Astrocyte of the cerebellum (primary cell): ENCODE data around the gene PNPLA7.
A peak's percentile ranks its signal among the peaks of the same experiment; 100 is the strongest.

Experiments used
- DNase-seq: peaks from one replicate; pipeline ENCODE4 v3.0.0-alpha.2; 2011; ENCODE audit warnings: low read depth
- H3K4me3 ChIP-seq: 2 replicates; pipeline ENCODE4 v1.5.1; 2011; ENCODE audit warnings: mild to moderate bottlenecking, low read depth, low read length, moderate library complexity
- in situ Hi-C: cut with HindIII; loops from 2 replicates; pipeline ENCODE4 v1.10.0; 2017; ENCODE audit warnings: low sequenced_read_pairs
- TF ChIP-seq, protein P1 (sequence below): IDR thresholded peaks from 2 replicates; pipeline ENCODE4 v1.5.1; 2012; ENCODE audit warnings: low read length, low read depth, moderate library complexity, mild to moderate bottlenecking; ENCODE audit errors: missing control alignments

Gene PNPLA7

DNA sequence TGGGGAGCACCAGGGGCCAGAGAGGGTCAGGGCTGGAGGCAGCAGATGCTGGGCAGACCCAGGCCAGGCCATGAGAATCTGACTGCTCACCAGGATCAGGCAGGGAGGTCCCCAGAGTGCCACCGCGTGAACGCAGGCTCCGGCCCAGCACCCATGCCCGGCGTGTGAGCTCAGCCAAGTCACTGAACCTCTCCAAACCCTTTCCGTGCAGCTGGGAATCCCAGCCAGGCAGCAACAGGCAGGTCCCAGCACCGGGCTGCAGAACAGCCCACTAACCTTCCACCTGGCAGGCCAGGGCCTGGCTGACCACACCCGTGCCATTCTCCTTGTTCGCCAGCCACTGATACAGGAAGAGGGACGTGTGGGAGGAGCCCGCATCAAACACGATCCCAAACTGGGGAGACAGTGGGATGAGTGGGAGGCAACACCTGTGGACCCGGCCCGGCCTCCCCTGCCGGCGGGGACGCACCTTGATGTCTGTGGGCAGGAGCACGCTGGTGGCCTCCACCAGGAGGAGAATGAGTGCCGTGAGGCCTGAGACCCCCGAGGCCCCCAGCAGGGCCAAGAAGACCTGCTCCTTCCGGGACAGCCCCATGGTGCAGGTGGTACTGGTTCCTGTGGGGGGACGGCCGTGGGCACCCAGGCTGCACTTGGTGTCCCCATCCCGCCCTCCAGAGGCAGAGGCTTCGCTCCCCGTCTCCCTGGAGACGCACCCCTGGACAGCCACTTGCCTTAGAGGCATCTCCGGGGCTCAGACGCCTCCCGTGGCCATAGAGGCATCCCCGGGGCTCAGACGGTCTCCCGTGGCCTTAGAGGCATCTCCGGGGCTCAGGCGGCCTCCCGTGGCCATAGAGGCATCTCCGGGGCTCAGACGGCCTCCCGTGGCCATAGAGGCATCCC is 112.3 kb downstream of the PNPLA7 start:
- no peak for DNase-seq
- in situ Hi-C loops: no loop called here
- TF ChIP-seq, protein P1, sequence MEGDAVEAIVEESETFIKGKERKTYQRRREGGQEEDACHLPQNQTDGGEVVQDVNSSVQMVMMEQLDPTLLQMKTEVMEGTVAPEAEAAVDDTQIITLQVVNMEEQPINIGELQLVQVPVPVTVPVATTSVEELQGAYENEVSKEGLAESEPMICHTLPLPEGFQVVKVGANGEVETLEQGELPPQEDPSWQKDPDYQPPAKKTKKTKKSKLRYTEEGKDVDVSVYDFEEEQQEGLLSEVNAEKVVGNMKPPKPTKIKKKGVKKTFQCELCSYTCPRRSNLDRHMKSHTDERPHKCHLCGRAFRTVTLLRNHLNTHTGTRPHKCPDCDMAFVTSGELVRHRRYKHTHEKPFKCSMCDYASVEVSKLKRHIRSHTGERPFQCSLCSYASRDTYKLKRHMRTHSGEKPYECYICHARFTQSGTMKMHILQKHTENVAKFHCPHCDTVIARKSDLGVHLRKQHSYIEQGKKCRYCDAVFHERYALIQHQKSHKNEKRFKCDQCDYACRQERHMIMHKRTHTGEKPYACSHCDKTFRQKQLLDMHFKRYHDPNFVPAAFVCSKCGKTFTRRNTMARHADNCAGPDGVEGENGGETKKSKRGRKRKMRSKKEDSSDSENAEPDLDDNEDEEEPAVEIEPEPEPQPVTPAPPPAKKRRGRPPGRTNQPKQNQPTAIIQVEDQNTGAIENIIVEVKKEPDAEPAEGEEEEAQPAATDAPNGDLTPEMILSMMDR: no peak
- H3K4me3 ChIP-seq: no peak overlapping the region

DNA sequence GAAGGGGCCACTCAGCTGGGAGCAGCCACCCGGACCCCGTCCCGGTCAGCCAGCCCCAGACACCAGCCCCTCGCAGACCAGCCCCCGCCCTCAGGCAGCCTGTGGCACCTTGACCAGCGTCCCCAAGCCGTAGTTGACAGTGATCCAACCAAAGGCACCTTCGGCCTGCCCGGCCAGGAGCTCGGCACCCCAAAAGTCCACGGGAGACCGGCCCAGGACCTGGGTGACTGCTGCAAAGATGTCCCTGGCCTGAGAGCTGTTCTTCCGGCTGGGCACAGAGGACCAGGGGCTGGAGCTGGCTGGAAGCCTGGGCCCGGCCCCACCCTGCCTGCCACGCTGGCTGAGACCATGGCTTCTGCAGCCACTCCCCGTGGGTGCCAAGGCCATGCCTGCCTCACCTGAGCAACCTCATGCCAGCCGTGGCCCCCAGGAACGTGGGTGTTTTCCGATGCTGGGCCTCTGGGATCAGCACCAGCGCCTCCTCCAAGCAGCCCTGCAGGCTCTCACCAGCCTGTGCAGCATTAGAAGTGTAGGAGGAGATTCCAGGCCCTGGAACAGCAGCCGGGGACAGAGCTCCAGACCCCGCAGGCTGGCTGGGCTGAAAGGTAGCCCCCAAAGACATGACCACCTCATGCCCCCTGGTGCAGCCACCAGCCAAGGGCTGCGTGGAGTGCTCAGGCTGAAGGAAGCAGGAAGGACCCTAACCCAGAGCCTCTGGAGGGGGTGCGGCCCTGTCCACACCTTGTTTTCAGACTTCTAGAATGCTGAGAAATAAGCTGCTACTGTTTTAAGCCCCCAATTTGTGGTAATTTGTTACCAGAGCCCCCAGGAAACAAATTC is 113.2 kb downstream of the PNPLA7 start:
- no peak for DNase-seq
- in situ Hi-C loops: no loop called here
- no peak overlapping the region for H3K4me3 ChIP-seq
- TF ChIP-seq, protein P1: no peak

DNA sequence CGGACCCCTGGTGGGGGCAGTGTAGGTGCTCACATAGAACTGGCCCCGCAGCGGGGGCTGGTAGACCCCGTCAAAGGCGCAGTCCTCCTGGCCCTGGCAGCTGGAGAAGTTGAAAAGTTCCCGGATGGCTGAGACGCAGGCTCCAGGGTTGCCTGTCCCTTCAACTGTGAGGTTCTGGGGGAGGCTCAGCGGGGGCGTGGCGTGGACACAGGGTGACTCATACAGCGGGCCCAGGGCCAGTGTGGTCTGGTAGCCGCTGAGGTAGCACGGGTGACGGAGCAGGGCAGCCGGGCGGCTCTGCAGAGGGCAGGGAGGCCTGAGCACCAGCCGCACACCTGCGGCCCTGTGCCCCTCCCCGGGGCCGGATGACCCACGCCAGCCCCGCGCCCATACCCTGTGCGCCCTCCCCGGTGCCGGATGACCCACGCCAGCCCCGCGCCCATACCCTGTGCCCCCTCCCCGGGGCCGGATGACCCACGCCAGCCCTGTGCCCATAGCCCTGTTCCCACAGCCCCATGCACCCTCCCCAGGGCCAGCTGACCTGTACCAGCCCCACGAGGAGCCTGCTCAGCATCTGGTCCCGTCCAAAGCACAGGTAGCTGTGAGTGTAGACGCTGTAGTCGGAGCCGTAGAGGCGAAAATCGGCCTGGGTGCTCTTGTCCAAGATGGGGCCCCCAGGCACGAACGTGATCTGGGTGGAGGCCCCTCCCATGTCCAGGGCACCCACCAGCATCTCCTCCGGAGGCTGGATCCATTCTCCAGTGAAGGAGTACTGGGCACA is 114.0 kb downstream of the PNPLA7 start:
- in situ Hi-C loops: no loop called here
- peak; percentile 77 for DNase-seq

DNA sequence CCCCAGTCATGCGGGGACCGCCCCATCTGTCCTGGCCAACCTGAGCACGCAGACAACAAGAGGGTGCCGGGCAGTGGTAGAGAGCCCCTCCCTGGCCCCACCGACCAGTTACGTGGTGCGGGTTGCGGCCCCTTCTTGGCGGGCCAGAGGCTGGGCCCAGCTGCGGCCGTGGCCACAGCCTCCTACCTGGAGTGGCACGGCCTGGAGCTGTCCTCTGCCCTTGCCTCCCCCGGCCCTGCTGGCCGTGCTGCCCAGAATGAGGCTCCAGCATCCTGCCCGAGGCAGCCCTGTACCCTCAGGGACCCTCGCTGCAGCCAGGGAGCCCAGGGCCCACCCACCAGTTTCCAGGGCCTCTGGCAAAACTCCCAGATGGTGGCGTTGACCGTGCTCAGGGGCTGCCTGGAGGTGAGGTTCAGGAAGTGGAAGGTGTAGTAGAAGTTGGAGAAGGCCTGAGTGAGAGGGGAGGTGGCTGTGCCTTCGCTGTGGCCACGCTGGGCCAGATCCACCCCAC is 114.8 kb downstream of the PNPLA7 start:
- in situ Hi-C loops: no loop called here
- DNase-seq: no peak
- no peak overlapping the region for H3K4me3 ChIP-seq
- TF ChIP-seq, protein P1: no peak

More for the DNA sequence above, 114.0 kb downstream of the PNPLA7 start:
- TF ChIP-seq, protein P1: no peak
- H3K4me3 ChIP-seq: no peak overlapping the region

DNA sequence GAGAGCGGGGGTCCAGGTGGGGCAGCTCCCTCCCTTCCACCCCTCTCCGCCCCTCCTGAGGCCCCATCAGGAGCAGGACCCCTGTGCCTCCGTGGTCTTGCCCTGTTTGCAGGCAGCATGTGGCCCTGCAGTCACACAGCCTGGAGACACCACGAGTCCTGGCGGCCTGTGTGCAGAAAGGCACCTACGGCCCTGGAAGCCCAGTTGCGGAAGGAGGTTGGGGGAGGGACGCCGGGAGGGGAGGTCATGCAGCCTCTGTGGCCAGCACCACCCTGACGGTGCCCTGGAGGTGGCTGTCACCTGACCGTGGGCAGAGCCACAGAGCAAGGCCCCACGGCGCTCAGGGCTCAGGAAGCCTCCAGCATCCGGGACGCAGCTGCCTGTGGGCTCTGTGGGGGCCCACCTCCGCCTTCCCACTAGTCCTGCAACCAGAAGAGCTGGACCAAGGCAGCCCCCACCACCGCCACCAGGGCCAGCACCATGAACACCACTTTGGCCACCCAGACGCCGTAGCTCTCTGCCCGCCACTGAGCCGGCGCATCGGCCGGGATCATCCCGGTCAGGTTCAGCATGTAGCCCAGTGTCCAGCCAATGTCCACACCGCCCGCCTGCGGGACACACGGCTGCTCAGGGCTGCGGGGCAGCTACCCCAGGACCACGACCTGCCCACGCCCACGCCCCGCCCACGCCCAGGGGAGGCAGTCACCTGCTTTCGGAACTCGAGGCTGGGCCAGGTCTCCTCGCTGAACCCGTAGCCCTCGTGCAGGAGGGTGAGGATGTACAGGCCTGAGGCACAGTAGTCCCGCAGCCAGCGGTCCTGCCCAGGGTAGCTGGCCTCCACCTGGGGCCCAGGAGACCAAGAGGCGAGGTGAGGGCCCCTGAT is 115.5 kb downstream of the PNPLA7 start:
- no peak overlapping the region for H3K4me3 ChIP-seq
- TF ChIP-seq, protein P1: no peak
- no peak for DNase-seq
- in situ Hi-C loops: no loop called here
